A549 (cell line): Measurements from ENCODE around the gene LGI1. TPM values are rescaled to one million over a fixed set of nuclear protein-coding genes. Genes with fewer than 3 reads are reported as not detected.

Experiments used
- ATAC-seq, 2 experiments: fragments of 200-7000 bp in 1 of 2; fragments of >200 bp in 1 of 2; cut with Nextera tagmentation in 1 of 2; cut with Tn5 transposase in 1 of 2; 3 replicates each; pipeline versions ENCODE4 v1.8.0 to v1.9.1; 2018 to 2020; ENCODE audit warnings: mild to moderate bottlenecking in 1 of 2, moderate library complexity in 1 of 2
- CTCF ChIA-PET: fragments of 300-600 bp; sonication (Branson Sonifier 250); formaldehyde crosslinking; extraction: SDS; loops from one replicate; lab custom pipeline; 2021; ENCODE audit warnings: antibody characterized with exemption, inconsistent platforms; lab: Yijun Ruan, JAX
- POLR2A ChIA-PET: fragments of 350-600 bp; formaldehyde crosslinking; extraction: SDS; loops from one replicate; lab custom pipeline; 2021; ENCODE audit warnings: antibody characterized with exemption, inconsistent platforms; lab: Yijun Ruan, JAX
- DNase-seq, 2 experiments: peaks; one replicate each; pipeline versions ENCODE4 v3.0.0 to v3.0.0-alpha.2; 2011 to 2016; ENCODE audit warnings: low read depth in 1 of 2, low spot score in 1 of 2
- FAIRE-seq: peaks from 2 replicates; lab custom pipeline; 2011; peaks lifted over from hg19 to GRCh38; lab: Jason Lieb, UNC
- H3K27ac ChIP-seq, 2 experiments: fragments of >200 bp; sonication (Bioruptor Twin); formaldehyde crosslinking; 3 replicates each; pipeline ENCODE4 v1.5.1; 2016 to 2017
- H3K4me1 ChIP-seq: fragments of >200 bp; sonication (Bioruptor Twin); formaldehyde crosslinking; 3 replicates; pipeline ENCODE4 v1.6.1; 2016
- H3K4me2 ChIP-seq: fragments of >200 bp; sonication (Bioruptor Twin); formaldehyde crosslinking; 3 replicates; pipeline ENCODE4 v1.6.1; 2016
- H3K4me3 ChIP-seq: fragments of >200 bp; sonication (Bioruptor Twin); formaldehyde crosslinking; 3 replicates; pipeline ENCODE4 v1.5.1; 2016
- H3K9me3 ChIP-seq: fragments of >200 bp; sonication (Bioruptor Twin); formaldehyde crosslinking; 3 replicates; pipeline ENCODE4 v1.6.1; 2016
- EHF ChIP-seq: fragments of 250-450 bp; sonication (Bioruptor Pico); IDR thresholded peaks from 2 replicates; pipeline ENCODE4 v1.5.0; 2020; ENCODE audit warnings: mild to moderate bottlenecking
- FOSL2 ChIP-seq, 2 experiments: fragments of 450-650 bp in 1 of 2; fragments of >200 bp in 1 of 2; sonication (Bioruptor Twin) in 1 of 2; formaldehyde crosslinking; IDR thresholded peaks; 2 replicates each; pipeline versions ENCODE4 v1.5.0 to v1.6.1; 2016 to 2020; ENCODE audit warnings: mild to moderate bottlenecking in 1 of 2, moderate library complexity in 1 of 2
- FOXS1 ChIP-seq: fragments of 250-450 bp; sonication (Bioruptor Pico); IDR thresholded peaks from 2 replicates; pipeline ENCODE4 v1.5.0; 2020; ENCODE audit warnings: mild to moderate bottlenecking, moderate library complexity
- GATA3 ChIP-seq: IDR thresholded peaks from 2 replicates; pipeline ENCODE4 v1.6.1; 2012; ENCODE audit warnings: borderline replicate concordance
- HEYL ChIP-seq: fragments of 250-450 bp; sonication (Bioruptor Pico); IDR thresholded peaks from 2 replicates; pipeline ENCODE4 v1.8.0; 2021; ENCODE audit warnings: mild to moderate bottlenecking, moderate library complexity
- HOXA7 ChIP-seq: fragments of 250-450 bp; sonication (Bioruptor Pico); IDR thresholded peaks from 2 replicates; pipeline ENCODE4 v1.5.0; 2020; ENCODE audit warnings: mild to moderate bottlenecking, moderate library complexity
- HOXB13 ChIP-seq: fragments of 250-450 bp; sonication (Bioruptor Pico); IDR thresholded peaks from 2 replicates; pipeline ENCODE4 v1.5.0; 2020; ENCODE audit warnings: low read depth, mild to moderate bottlenecking, moderate library complexity
- MAFK ChIP-seq: fragments of 450-650 bp; IDR thresholded peaks from 2 replicates; pipeline ENCODE4 v1.6.1; 2014; ENCODE audit not compliant: partially characterized antibody
- MAX ChIP-seq: IDR thresholded peaks from 2 replicates; pipeline ENCODE4 v1.6.1; 2012
- MYC ChIP-seq: IDR thresholded peaks from 2 replicates; pipeline ENCODE4 v1.6.1; 2012; ENCODE audit warnings: mild to moderate bottlenecking, inconsistent platforms, low read length, improper control_type of control experiment, borderline replicate concordance
- NFE2L2 ChIP-seq: fragments of 150-350 bp; conservative IDR thresholded peaks from 2 replicates; pipeline ENCODE4 v1.6.1; 2014; ENCODE audit warnings: low read length
- NPAS2 ChIP-seq: fragments of 250-450 bp; sonication (Bioruptor Pico); IDR thresholded peaks from 2 replicates; pipeline ENCODE4 v1.8.0; 2022; ENCODE audit warnings: mild to moderate bottlenecking, moderate library complexity, borderline replicate concordance
- NR3C1 ChIP-seq: fragments of >200 bp; sonication (Bioruptor Twin); formaldehyde crosslinking; IDR thresholded peaks from 3 replicates; pipeline ENCODE4 v1.6.1; 2017
- POLR2AphosphoS2 ChIP-seq: conservative IDR thresholded peaks from 2 replicates; pipeline ENCODE4 v1.6.1; 2012; ENCODE audit warnings: low read length, improper control_type of control experiment, inconsistent platforms
- RARB ChIP-seq: fragments of 250-450 bp; sonication (Bioruptor Pico); IDR thresholded peaks from 2 replicates; pipeline ENCODE4 v1.8.0; 2021; ENCODE audit warnings: mild to moderate bottlenecking, moderate library complexity
- SMC3 ChIP-seq: fragments of >200 bp; sonication (Bioruptor Twin); formaldehyde crosslinking; IDR thresholded peaks from 3 replicates; pipeline ENCODE4 v1.6.1; 2018; ENCODE audit warnings: inconsistent platforms
- ZFP36 ChIP-seq: fragments of 450-650 bp; IDR thresholded peaks from 2 replicates; pipeline ENCODE4 v1.6.1; 2014; ENCODE audit warnings: borderline replicate concordance; ENCODE audit not compliant: partially characterized antibody
- WGBS: methylation state at CpG from one replicate; pipeline ENCODE4 v1.1.6; 2017; ENCODE audit errors: missing lambda C conversion rate; 5-methylcytosine and 5-hydroxymethylcytosine counted together
- polyA plus RNA-seq, 4 experiments: library from polyadenylated mRNA; depleted of rRNA in 3 of 4; stranded (reverse); fragments of >200 nt; fragmentation: RNase III in 1 of 4; extraction: RNeasy Plus Mini Kit Qiagen cat#74134 plus additional on column Dnase treatment in 1 of 4; gene quantifications; 2 replicates in 3 of 4; 3 replicates in 1 of 4; pipeline ENCODE4 v1.2.3, GENCODE V29; 2011 to 2017
- TF ChIP-seq, protein P1 (sequence below): fragments of 200-600 bp; sonication (generic); IDR thresholded peaks from 2 replicates; pipeline ENCODE4 v1.6.1; 2016; ENCODE audit warnings: antibody characterized with exemption, mild to moderate bottlenecking, moderate library complexity
- TF ChIP-seq, protein P2 (sequence below): fragments of 150-350 bp; IDR thresholded peaks from 2 replicates; pipeline ENCODE4 v1.6.1; 2014; ENCODE audit warnings: low read depth, mild to moderate bottlenecking, low read length

Gene LGI1
- polyA plus RNA-seq, 2 of the 4 experiments (the other 2 are of a cell fraction): not detected

DNA sequence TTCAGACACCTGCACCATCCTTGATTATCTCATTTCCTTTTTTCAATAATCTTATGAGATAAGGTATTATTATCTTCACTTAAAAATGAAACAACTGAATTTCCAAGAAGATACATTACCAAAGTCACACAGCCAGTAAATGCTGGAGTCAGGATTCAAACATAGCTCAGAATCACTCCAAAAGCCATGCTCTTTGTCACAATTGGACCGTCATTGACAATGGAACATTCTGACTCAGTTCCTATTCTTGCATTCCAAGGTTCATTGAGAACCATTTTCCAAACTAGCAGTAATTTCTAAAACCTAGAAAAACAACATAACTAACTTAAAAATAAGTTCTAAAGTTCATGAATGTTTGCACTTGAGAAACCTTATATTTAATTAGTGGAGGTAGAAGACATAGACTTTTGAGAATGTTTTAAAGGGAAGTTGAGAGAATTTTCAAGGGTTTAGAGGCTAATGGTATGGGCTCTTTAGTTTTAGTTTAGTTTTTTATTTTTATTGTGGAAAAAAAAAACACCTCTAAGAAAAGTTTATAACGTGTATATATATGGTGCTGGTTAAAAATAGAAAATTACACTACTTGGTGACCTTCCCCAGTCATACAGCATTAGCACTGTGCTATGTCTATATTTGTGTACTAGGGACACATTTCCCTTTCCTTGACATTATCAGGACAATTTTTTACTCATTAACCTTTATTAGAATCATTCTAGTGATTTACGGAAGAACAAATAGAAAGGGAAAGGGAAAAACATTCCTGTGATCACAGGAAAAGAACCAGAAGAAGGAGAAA, 30.9 kb downstream of the LGI1 start (continued):
- TF ChIP-seq, protein P1, sequence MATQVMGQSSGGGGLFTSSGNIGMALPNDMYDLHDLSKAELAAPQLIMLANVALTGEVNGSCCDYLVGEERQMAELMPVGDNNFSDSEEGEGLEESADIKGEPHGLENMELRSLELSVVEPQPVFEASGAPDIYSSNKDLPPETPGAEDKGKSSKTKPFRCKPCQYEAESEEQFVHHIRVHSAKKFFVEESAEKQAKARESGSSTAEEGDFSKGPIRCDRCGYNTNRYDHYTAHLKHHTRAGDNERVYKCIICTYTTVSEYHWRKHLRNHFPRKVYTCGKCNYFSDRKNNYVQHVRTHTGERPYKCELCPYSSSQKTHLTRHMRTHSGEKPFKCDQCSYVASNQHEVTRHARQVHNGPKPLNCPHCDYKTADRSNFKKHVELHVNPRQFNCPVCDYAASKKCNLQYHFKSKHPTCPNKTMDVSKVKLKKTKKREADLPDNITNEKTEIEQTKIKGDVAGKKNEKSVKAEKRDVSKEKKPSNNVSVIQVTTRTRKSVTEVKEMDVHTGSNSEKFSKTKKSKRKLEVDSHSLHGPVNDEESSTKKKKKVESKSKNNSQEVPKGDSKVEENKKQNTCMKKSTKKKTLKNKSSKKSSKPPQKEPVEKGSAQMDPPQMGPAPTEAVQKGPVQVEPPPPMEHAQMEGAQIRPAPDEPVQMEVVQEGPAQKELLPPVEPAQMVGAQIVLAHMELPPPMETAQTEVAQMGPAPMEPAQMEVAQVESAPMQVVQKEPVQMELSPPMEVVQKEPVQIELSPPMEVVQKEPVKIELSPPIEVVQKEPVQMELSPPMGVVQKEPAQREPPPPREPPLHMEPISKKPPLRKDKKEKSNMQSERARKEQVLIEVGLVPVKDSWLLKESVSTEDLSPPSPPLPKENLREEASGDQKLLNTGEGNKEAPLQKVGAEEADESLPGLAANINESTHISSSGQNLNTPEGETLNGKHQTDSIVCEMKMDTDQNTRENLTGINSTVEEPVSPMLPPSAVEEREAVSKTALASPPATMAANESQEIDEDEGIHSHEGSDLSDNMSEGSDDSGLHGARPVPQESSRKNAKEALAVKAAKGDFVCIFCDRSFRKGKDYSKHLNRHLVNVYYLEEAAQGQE: no peak

DNA sequence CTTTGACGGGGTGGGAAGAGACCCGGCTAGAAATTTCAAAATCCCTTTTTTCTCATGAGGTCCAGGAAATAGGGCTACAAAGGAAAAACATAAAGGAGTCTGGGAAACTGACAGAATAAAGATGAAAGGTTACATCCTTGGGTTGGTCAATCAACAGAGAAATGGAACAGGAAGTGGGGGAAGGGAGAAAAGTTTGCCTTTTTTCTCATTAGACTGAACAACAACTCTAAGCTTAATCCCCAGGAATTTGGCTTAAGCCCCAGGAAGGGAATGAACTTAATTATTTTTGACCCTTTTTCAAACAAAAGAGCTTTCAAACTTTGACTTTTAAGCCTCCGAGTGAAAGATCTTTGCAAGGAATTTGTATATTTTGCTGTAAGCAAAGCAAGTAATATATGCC, 32.7 kb downstream of the LGI1 start:
- no peak for TF ChIP-seq FOXS1 (CRISPR knock-in tag)
- TF ChIP-seq SMC3: no peak
- no peak for TF ChIP-seq GATA3
- no peak for TF ChIP-seq NPAS2 (CRISPR knock-in tag)
- TF ChIP-seq HOXB13 (CRISPR knock-in tag): no peak
- no peak for TF ChIP-seq NR3C1
- TF ChIP-seq MYC: no peak
- TF ChIP-seq POLR2AphosphoS2: no peak
- no peak for TF ChIP-seq EHF (CRISPR knock-in tag)
- no peak for TF ChIP-seq MAX
- TF ChIP-seq HOXA7: no peak
- Histone ChIP-seq H3K4me2 (no peak overlapping the region), H3K4me3 (no peak overlapping the region), H3K9me3 (no peaks in the 10 kb centered on the region), H3K4me1 (no peaks in the 10 kb centered on the region), H3K27ac (no peak overlapping the region)
- DNase-seq (no peak), FAIRE-seq (no peak), ATAC-seq (no peak)
- CTCF ChIA-PET: interaction anchor here (0.9 to 1.0 kb wide), 2 partner anchors 14 to 23 kb away, joined by 3 read pairs; no protein-coding TSS in a partner anchor
- WGBS: 73% methylated on average over 3 of the region's 3 CpGs
- POLR2A ChIA-PET: no interaction called here

GRCh38 chr10:93796167-93796566, 38.4 kb downstream of the LGI1 start:
- no peak for DNase-seq
- CTCF ChIA-PET: interaction anchor here (1.6 to 2.9 kb wide), 3 partner anchors 10 to 63 kb away, joined by 5 to 11 read pairs (median 9); no protein-coding TSS in a partner anchor
- Histone ChIP-seq H3K9me3 (no peaks in the 10 kb centered on the region), H3K4me1 (no peaks in the 10 kb centered on the region), H3K4me3 (no peak overlapping the region), H3K27ac (no peak overlapping the region), H3K4me2 (no peak overlapping the region)
- POLR2A ChIA-PET: no interaction called here
- no peak for FAIRE-seq
- ATAC-seq: no peak
- WGBS: 38% methylated on average over 2 of the region's 2 CpGs
- no peak for TF ChIP-seq RARB (CRISPR knock-in tag)
- TF ChIP-seq FOSL2 (IDR thresholded peaks at IDR 0.05): no peak
- no peak for TF ChIP-seq FOSL2 (CRISPR knock-in tag; IDR thresholded peaks at IDR 0.05)
- TF ChIP-seq MAFK: no peak
- TF ChIP-seq GATA3: no peak
- no peak for TF ChIP-seq ZFP36
- no peak for TF ChIP-seq NFE2L2
- TF ChIP-seq, protein P2, sequence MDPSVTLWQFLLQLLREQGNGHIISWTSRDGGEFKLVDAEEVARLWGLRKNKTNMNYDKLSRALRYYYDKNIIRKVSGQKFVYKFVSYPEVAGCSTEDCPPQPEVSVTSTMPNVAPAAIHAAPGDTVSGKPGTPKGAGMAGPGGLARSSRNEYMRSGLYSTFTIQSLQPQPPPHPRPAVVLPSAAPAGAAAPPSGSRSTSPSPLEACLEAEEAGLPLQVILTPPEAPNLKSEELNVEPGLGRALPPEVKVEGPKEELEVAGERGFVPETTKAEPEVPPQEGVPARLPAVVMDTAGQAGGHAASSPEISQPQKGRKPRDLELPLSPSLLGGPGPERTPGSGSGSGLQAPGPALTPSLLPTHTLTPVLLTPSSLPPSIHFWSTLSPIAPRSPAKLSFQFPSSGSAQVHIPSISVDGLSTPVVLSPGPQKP: no peak
- no peak for TF ChIP-seq MAX
- TF ChIP-seq HEYL (CRISPR knock-in tag): no peak
